Lower lobe of right lung (tissue), 2 donors: ENCODE measurements around the gene FEZ2. TPM values are rescaled to one million over a fixed set of nuclear protein-coding genes. Genes with fewer than 3 reads are reported as not detected.

Experiments used
- ATAC-seq, 2 donors: fragments of 200-7000 bp; cut with Tn5 transposase; one replicate each; pipeline ENCODE4 v1.9.1; 2020 to 2022; ENCODE audit warnings: mild to moderate bottlenecking in 2 of 2, moderate library complexity in 2 of 2
- DNase-seq: peaks from one replicate; pipeline ENCODE4 v3.0.0-alpha.2; 2020
- H3K27ac ChIP-seq: fragments of 200-600 bp; one replicate; pipeline ENCODE4 v1.8.0; 2022
- H3K27me3 ChIP-seq: fragments of 200-600 bp; one replicate; pipeline ENCODE4 v1.8.0; 2022; ENCODE audit warnings: low read depth
- H3K36me3 ChIP-seq: fragments of 200-600 bp; one replicate; pipeline ENCODE4 v1.8.0; 2022; ENCODE audit warnings: mild to moderate bottlenecking
- H3K4me1 ChIP-seq: fragments of 200-600 bp; one replicate; pipeline ENCODE4 v1.8.0; 2022
- H3K4me3 ChIP-seq: fragments of 200-600 bp; one replicate; pipeline ENCODE4 v1.8.0; 2022; ENCODE audit warnings: mild to moderate bottlenecking
- H3K9me3 ChIP-seq: fragments of 200-600 bp; one replicate; pipeline ENCODE4 v1.8.0; 2022
- CTCF ChIP-seq: fragments of 200-600 bp; IDR thresholded peaks from one replicate; pipeline ENCODE4 v1.8.0; 2022; ENCODE audit warnings: antibody characterized with exemption, mild to moderate bottlenecking
- intact Hi-C: fragments of 100-400 bp; cut with DNase I; formaldehyde crosslinking; loops from one replicate; pipeline ENCODE4 v1.11.0; 2022
- total RNA-seq: library from RNA; stranded (reverse); fragmentation: NEBNext Ultra II Directional; extraction: Animal tissue kit (Norgen Biotek cat#: 25700); gene quantifications from one replicate; pipeline ENCODE4 v1.2.1, GENCODE V29; 2021
- donor health status: DM: no; HTN: yes; CAD: no; lungs with severe emphysema.

FEZ2 gene
- total RNA-seq, 1 donor from 2014 or later = 44.0 TPM

DNA sequence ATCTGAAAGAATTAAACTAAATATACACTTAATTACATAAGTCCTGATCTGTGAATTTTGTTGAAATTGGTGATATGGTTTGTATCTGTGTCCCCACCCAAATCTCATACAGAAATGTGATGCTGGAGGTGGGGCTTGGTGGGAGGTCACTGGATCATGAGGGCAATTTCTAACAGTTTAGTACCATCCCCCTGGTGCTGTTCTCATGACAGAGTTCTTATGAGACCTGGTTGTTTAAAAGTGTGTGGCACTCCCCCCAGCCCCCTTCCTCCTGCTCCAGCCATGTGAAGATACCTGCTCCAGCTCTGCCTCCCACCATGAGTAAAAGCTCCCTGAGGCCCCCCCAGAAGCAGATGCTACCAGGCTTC is 18.7 kb downstream of the FEZ2 start:
- DNase-seq (no peak), ATAC-seq (peak; percentile 8 to 44)
- Histone ChIP-seq H3K27me3 (no peaks in the 10 kb centered on the region), H3K4me1 (peaks cover 15% of the 10 kb centered on the region), H3K27ac (no peak overlapping the region), H3K9me3 (no peaks in the 10 kb centered on the region), H3K4me3 (no peak overlapping the region), H3K36me3 (peaks cover 89% of the 10 kb centered on the region)
- intact Hi-C loops = no loop called here
- no peak for TF ChIP-seq CTCF

DNA sequence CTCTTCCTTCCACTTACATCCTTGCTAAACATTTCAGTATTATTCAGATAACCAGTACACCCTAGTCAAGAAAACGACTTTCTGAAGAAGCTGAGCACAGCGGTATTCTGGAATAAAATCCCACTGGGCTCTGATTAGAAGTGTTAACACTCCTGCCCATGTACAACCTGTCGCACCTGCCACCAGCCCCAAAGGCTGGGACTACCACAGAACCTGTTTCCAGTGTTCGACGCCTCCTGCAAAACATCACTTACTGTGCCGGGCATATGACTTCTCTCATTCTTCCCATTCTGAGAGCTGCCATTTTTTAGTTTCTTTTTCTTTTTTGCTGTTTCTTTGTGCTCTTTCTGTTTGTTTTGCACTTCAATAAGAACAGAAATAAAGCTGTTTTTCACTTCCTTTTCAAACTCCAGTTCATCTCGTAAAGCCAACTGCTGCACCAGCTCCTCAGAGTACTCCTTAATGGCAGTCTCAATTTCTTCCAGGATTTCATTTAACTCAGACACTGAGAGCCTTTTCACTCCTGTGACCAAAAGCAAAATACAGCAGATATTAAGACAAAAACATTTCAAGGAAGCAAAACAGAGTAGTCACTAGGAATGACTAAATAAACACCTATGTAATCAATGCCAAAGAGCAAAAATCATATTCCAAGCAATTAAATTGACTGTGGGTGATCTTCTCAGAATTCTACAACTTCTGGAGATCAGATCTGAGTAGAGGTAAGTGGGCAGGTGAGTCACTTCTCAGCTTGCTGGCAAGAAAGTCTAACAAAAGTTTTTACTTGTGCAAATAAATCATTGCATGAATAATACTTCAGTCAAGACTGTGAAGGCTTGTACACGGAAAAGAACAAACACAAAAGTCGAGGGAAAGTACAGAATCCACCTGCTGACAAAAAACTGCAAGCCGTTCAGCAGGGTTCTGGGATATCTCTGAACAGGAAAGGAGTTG is 19.3 kb downstream of the FEZ2 start:
- intact Hi-C loops = no loop called here
- Histone ChIP-seq H3K9me3 (no peaks in the 10 kb centered on the region), H3K27me3 (no peaks in the 10 kb centered on the region), H3K4me3 (peak overlapping the region; percentile 10), H3K36me3 (peaks cover 88% of the 10 kb centered on the region), H3K27ac (peak overlapping the region; percentile 20), H3K4me1 (peaks cover 15% of the 10 kb centered on the region)
- TF ChIP-seq CTCF = no peak
- peak; percentile 84 to 90 for ATAC-seq
- DNase-seq = no peak

GRCh38 chr2:36577884-36578283 is 20.1 kb downstream of the FEZ2 start:
- peak overlapping the region; percentile 10 for H3K4me3 ChIP-seq
- peaks cover 84% of the 10 kb centered on the region for H3K36me3 ChIP-seq
- H3K4me1 ChIP-seq = peaks cover 15% of the 10 kb centered on the region
- H3K27ac ChIP-seq = peak overlapping the region; percentile 20
- ATAC-seq (no peak), DNase-seq (no peak)
- H3K9me3 ChIP-seq = no peaks in the 10 kb centered on the region
- H3K27me3 ChIP-seq = no peaks in the 10 kb centered on the region
- no peak for TF ChIP-seq CTCF
- intact Hi-C loops = no loop called here

GRCh38 chr2:36574560-36574959 is 23.4 kb downstream of the FEZ2 start:
- H3K27me3 ChIP-seq = no peaks in the 10 kb centered on the region
- no peak overlapping the region for H3K27ac ChIP-seq
- no peak for DNase-seq
- no peak for TF ChIP-seq CTCF
- peaks cover 64% of the 10 kb centered on the region for H3K36me3 ChIP-seq
- H3K9me3 ChIP-seq = no peaks in the 10 kb centered on the region
- intact Hi-C loops = no loop called here
- peaks cover 13% of the 10 kb centered on the region for H3K4me1 ChIP-seq
- no peak overlapping the region for H3K4me3 ChIP-seq
- ATAC-seq = no peak

DNA sequence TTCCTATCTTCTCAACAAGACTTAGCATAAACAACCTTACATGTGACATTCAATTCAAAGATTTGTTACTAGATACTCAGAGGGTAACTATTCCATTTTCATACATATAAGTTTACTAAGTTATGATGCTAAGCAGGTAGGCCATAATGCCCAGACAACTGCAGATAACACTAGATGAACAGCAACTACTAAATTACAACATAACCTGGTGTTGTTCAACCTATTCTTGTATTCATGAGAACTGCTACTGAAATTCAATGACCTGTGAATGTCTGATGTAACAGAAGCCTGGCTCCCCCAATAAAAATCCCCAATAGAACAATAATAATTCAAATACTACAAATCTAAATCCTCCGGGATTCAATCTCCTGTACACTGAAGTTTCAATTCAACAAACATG is 24.8 kb downstream of the FEZ2 start:
- Histone ChIP-seq H3K4me3 (no peak overlapping the region), H3K27ac (no peak overlapping the region), H3K9me3 (no peaks in the 10 kb centered on the region), H3K27me3 (no peaks in the 10 kb centered on the region), H3K4me1 (peaks cover 8% of the 10 kb centered on the region), H3K36me3 (peaks cover 51% of the 10 kb centered on the region)
- no peak for TF ChIP-seq CTCF
- DNase-seq = no peak
- no peak for ATAC-seq
- intact Hi-C loops = no loop called here
